ENCODE results near the gene SPEF2. TPM values are rescaled to one million over a fixed set of nuclear protein-coding genes. Genes with fewer than 3 reads are reported as not detected.

The SPEF2 gene
- total RNA-seq, 2 donors from 2014 or later, result 1.9 to 16.2 TPM

DNA sequence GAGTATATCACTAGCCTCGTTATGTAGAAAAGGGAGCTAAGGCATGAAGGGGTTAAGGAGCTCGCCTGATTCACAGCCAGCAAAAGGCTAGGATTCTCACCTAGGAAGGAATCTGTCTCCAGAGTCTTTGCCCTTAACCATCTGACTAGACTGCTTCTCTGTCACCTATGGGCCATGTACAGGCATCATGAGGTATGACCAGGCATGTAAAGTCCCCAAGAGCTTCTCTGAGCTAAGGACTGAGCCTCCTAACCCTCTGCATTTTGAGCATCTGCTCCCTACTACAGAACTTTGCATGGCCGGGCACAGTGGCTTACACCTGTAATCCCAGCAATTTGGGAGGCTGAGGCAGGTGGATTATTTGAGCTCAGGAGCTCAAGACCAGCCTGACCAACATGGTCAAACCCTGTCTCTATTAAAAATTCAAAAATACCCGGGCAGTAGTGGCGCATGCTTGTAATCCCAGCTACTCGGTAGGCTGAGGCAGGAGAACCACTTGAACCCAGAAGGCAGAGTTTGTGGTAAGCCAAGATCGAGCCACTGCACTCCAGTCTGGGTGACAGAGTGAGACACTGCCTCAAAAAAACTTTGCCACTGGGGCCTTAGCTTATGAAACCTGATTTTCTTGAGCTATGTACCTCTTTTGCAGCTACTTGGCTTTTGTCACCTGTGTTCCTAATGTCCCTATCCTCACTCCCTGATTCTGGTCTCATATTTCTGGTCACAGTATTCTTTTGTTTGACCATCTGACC, 205.9 kb downstream of the SPEF2 start:
- TF ChIP-seq, protein P1, sequence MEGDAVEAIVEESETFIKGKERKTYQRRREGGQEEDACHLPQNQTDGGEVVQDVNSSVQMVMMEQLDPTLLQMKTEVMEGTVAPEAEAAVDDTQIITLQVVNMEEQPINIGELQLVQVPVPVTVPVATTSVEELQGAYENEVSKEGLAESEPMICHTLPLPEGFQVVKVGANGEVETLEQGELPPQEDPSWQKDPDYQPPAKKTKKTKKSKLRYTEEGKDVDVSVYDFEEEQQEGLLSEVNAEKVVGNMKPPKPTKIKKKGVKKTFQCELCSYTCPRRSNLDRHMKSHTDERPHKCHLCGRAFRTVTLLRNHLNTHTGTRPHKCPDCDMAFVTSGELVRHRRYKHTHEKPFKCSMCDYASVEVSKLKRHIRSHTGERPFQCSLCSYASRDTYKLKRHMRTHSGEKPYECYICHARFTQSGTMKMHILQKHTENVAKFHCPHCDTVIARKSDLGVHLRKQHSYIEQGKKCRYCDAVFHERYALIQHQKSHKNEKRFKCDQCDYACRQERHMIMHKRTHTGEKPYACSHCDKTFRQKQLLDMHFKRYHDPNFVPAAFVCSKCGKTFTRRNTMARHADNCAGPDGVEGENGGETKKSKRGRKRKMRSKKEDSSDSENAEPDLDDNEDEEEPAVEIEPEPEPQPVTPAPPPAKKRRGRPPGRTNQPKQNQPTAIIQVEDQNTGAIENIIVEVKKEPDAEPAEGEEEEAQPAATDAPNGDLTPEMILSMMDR (IDR thresholded peaks at IDR 0.05), result no peak
- DNase-seq (ENCODE audit: low spot score) (no peak), ATAC-seq (ENCODE audit: insufficient number of reproducible peaks, low FRiP score, low read depth) (no peak)
- H3K27ac ChIP-seq, result no peak overlapping the region
- H3K4me3 ChIP-seq, result no peak overlapping the region
- no peaks in the 10 kb centered on the region for H3K27me3 ChIP-seq (replicated peaks; ENCODE audit: insufficient read depth)
- no peaks in the 10 kb centered on the region for H3K9me3 ChIP-seq
- no peaks in the 10 kb centered on the region for H3K4me1 ChIP-seq (ENCODE audit: control insufficient read depth in 1 of 2, low read depth in 2 of 2)
- no peaks in the 10 kb centered on the region for H3K36me3 ChIP-seq

DNA sequence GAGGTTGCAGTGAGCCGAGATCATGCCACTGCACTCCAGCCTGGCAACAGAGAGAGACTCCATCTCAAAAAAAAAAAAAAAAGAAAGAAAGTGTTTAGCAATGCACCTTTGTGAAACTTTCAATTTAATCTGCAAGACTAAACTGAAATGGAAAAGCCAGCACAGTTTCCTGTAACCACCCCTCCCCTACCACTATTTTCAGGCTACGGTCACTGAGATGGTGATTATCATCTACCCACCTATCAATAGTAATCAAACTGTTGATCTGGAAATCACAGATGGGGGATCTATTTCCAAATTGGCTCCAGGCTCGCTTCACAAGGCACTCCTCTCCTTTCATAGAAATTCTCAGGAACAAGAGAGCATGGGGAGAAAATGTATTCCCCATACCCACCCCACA, 208.4 kb downstream of the SPEF2 start:
- H3K27ac ChIP-seq, result no peak overlapping the region
- no peaks in the 10 kb centered on the region for H3K9me3 ChIP-seq
- no peak for ATAC-seq (ENCODE audit: insufficient number of reproducible peaks, low FRiP score, low read depth)
- no peak for DNase-seq (ENCODE audit: low spot score)
- no peaks in the 10 kb centered on the region for H3K36me3 ChIP-seq
- H3K4me1 ChIP-seq (ENCODE audit: control insufficient read depth in 1 of 2, low read depth in 2 of 2), result no peaks in the 10 kb centered on the region
- TF ChIP-seq, protein P1 (IDR thresholded peaks at IDR 0.05), result no peak
- H3K27me3 ChIP-seq (replicated peaks; ENCODE audit: insufficient read depth), result no peaks in the 10 kb centered on the region
- no peak overlapping the region for H3K4me3 ChIP-seq

DNA sequence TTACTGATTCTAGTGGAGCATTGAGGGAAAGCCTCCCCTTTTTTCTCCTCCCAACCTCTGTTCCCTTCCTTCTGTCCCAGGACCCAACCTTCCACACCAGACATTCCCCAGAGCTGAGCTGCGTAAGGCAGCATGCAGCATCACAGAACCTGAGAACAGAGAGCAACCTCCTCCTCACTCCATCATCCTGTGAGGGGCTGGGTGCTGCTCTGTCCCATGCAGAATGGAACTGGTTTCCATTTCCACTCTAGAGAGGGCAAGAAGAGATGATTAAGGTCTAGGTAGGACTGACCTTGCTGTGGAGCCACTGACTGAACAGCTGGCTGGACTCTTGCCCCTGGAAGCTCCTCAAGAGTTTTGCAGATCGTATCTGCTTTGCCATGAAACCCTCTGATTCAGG, 208.9 kb downstream of the SPEF2 start:
- no peak overlapping the region for H3K4me3 ChIP-seq
- H3K27ac ChIP-seq, result no peak overlapping the region
- no peaks in the 10 kb centered on the region for H3K9me3 ChIP-seq
- TF ChIP-seq, protein P1 (IDR thresholded peaks at IDR 0.05), result no peak
- DNase-seq (ENCODE audit: low spot score) (no peak), ATAC-seq (ENCODE audit: insufficient number of reproducible peaks, low FRiP score, low read depth) (no peak)
- no peaks in the 10 kb centered on the region for H3K4me1 ChIP-seq (ENCODE audit: control insufficient read depth in 1 of 2, low read depth in 2 of 2)
- H3K36me3 ChIP-seq, result no peaks in the 10 kb centered on the region
- no peaks in the 10 kb centered on the region for H3K27me3 ChIP-seq (replicated peaks; ENCODE audit: insufficient read depth)

DNA sequence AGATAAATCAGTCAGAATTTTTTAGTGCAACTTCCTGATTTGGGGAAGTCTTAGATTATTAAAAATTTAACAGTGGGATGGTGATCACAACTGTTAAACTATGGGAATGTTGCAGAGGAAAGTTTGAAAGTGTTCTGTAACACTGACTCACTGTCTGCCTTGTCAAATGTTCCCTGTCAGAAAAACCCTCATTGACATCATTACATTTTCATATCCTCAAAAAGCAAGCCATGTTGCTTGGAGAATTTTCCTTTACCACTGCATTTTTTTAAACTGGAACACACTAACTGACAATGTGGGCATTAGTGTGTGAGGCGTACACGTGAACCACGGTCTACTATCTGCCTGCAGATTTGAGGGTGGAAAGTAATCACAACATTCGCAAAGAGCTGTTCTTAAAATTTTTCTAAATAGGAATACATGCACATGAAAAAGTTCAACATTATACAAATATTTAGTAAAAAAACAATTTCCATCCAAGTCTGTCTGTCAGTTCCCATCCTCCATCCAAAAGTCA, 210.5 kb downstream of the SPEF2 start:
- H3K36me3 ChIP-seq, result no peaks in the 10 kb centered on the region
- H3K4me1 ChIP-seq (ENCODE audit: control insufficient read depth in 1 of 2, low read depth in 2 of 2), result no peaks in the 10 kb centered on the region
- no peak overlapping the region for H3K27ac ChIP-seq
- no peaks in the 10 kb centered on the region for H3K27me3 ChIP-seq (replicated peaks; ENCODE audit: insufficient read depth)
- no peaks in the 10 kb centered on the region for H3K9me3 ChIP-seq
- no peak for DNase-seq (ENCODE audit: low spot score)
- no peak overlapping the region for H3K4me3 ChIP-seq
- TF ChIP-seq, protein P1 (IDR thresholded peaks at IDR 0.05), result no peak
- ATAC-seq (ENCODE audit: insufficient number of reproducible peaks, low FRiP score, low read depth), result no peak

DNA sequence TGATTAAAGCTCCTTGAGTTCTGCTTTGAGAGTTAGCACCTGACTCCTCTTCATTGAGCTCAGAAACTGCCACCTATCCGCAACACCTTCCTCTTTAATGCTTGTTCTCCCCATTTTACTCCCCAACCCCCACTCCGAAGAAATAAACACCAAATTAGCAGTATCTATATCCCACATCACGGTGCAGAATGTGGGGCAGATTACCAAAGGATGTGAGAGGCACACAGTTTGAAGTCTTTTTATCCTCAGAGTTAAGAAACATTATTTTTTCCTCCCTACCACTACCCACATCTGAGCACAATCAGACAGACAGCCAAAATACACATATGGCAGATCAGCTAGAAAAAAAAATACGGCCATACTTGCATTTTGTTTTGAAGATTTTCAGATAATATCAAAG, 212.9 kb downstream of the SPEF2 start:
- TF ChIP-seq, protein P1 (IDR thresholded peaks at IDR 0.05), result no peak
- no peaks in the 10 kb centered on the region for H3K9me3 ChIP-seq
- no peaks in the 10 kb centered on the region for H3K36me3 ChIP-seq
- ATAC-seq (ENCODE audit: insufficient number of reproducible peaks, low FRiP score, low read depth), result no peak
- H3K4me3 ChIP-seq, result no peak overlapping the region
- no peaks in the 10 kb centered on the region for H3K4me1 ChIP-seq (ENCODE audit: control insufficient read depth in 1 of 2, low read depth in 2 of 2)
- H3K27me3 ChIP-seq (replicated peaks; ENCODE audit: insufficient read depth), result no peaks in the 10 kb centered on the region
- no peak overlapping the region for H3K27ac ChIP-seq
- no peak for DNase-seq (ENCODE audit: low spot score)

Data from thoracic aorta (tissue), 2 donors.